Measurements from ENCODE around the gene MAN2B2. TPM values are rescaled to one million over a fixed set of nuclear protein-coding genes. Genes with fewer than 3 reads are reported as not detected.

MAN2B2 gene
- total RNA-seq, 1 experiment from 2014 or later: 8.5 TPM

DNA sequence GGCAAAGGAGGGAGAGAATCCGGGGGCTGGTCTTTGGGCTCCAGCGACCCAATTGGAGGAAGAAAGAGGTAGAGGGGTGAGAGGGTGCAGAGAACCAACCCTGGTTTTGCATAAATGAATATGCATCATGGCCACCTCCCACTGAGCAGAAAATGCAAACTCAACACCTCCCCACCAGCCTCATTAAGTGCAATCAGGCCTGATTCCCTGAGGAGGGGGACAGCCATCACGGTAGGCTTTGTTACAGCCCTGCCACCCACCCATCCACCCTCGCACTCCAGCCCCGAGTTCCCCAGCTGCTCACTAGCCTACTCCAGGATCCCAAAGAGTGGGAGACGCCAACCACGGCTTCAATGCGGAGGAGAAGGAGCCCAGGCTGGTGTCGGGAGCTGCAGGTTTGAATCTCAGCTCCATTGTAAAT lies 48.3 kb upstream of the MAN2B2 start:
- Histone ChIP-seq H4K20me1 (ENCODE audit: low read length) (no peaks in the 10 kb centered on the region), H3F3A (ENCODE audit: low read length, unreplicated experiment) (no peaks in the 10 kb centered on the region), H3K36me3 (ENCODE audit: low read depth, low read length) (no peaks in the 10 kb centered on the region), H3K27me3 (ENCODE audit: low read length) (no peaks in the 10 kb centered on the region; the same call in 1 of the 2 replicates), H3K27ac (ENCODE audit: low read length) (no peak overlapping the region), H3K9me3 (ENCODE audit: low read length) (no peaks in the 10 kb centered on the region), H2AFZ (ENCODE audit: low read length) (no peak overlapping the region), H3K4me1 (ENCODE audit: insufficient read depth, low read length) (no peaks in the 10 kb centered on the region), H3K9ac (ENCODE audit: low read length) (no peak overlapping the region), H3K79me2 (ENCODE audit: low read length) (no peaks in the 10 kb centered on the region), H3K4me2 (ENCODE audit: low read length) (no peak overlapping the region), H3K4me3 (ENCODE audit: low read length) (no peak overlapping the region), H3K9me2 (replicated peaks; ENCODE audit: low read length) (no peaks in the 10 kb centered on the region)
- DNase-seq (no peak), ATAC-seq (no peak)
- intact Hi-C loops (cut with micrococcal nuclease): no loop called here
- CTCF ChIA-PET: no interaction called here
- POLR2A ChIA-PET (ENCODE audit: unreplicated experiment): no interaction called here
- no TSS peak for BruUV-seq (replicated peaks)
- TF ChIP-seq EZH2 (IDR thresholded peaks at IDR 0.05; ENCODE audit: low read length, unreplicated experiment): no peak
- TF ChIP-seq, protein P1, sequence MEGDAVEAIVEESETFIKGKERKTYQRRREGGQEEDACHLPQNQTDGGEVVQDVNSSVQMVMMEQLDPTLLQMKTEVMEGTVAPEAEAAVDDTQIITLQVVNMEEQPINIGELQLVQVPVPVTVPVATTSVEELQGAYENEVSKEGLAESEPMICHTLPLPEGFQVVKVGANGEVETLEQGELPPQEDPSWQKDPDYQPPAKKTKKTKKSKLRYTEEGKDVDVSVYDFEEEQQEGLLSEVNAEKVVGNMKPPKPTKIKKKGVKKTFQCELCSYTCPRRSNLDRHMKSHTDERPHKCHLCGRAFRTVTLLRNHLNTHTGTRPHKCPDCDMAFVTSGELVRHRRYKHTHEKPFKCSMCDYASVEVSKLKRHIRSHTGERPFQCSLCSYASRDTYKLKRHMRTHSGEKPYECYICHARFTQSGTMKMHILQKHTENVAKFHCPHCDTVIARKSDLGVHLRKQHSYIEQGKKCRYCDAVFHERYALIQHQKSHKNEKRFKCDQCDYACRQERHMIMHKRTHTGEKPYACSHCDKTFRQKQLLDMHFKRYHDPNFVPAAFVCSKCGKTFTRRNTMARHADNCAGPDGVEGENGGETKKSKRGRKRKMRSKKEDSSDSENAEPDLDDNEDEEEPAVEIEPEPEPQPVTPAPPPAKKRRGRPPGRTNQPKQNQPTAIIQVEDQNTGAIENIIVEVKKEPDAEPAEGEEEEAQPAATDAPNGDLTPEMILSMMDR (conservative IDR thresholded peaks at IDR 0.05; ENCODE audit: low read depth, low read length): no peak
- no peak for TF ChIP-seq EZH2phosphoT487 (IDR thresholded peaks at IDR 0.05; ENCODE audit: borderline replicate concordance, low read length)

DNA sequence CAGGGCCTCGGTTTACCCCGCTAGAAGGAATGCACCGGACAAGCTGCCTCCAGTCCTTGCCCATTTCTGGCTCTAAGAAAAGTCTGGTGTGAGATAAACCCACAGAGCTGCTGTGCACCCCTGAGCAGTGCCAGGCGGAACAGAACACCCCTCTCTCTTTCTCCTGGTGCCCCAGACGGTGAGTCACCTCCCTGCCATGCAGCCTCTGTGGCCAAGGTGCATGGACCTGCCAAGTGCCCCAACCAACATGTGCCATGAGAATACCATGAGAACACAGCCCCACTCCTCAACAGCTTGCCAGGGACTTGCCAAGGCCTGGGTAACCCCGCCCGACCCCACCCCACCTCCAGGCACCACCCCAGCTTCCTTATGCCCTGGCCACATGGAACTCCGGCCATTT lies 47.7 kb upstream of the MAN2B2 start:
- no TSS peak for BruUV-seq (replicated peaks)
- no peak for TF ChIP-seq EZH2phosphoT487 (IDR thresholded peaks at IDR 0.05; ENCODE audit: borderline replicate concordance, low read length)
- no peak for TF ChIP-seq EZH2 (IDR thresholded peaks at IDR 0.05; ENCODE audit: low read length, unreplicated experiment)
- TF ChIP-seq, protein P1 (conservative IDR thresholded peaks at IDR 0.05; ENCODE audit: low read depth, low read length): no peak
- no peak for DNase-seq

GRCh38 chr4:6527683-6528595 lies 47.0 kb upstream of the MAN2B2 start:
- DNase-seq (no peak), ATAC-seq (no peak)
- Histone ChIP-seq H3K4me3 (ENCODE audit: low read length) (no peak overlapping the region), H3K27me3 (ENCODE audit: low read length) (peaks cover 4% of the 10 kb centered on the region; the same call in 1 of the 2 replicates), H3K9ac (ENCODE audit: low read length) (no peak overlapping the region), H3K27ac (ENCODE audit: low read length) (no peak overlapping the region), H3K4me2 (ENCODE audit: low read length) (no peak overlapping the region), H3K79me2 (ENCODE audit: low read length) (no peaks in the 10 kb centered on the region), H3K9me3 (ENCODE audit: low read length) (no peaks in the 10 kb centered on the region), H3K36me3 (ENCODE audit: low read depth, low read length) (no peaks in the 10 kb centered on the region), H3F3A (ENCODE audit: low read length, unreplicated experiment) (no peaks in the 10 kb centered on the region), H2AFZ (ENCODE audit: low read length) (no peak overlapping the region), H3K4me1 (ENCODE audit: insufficient read depth, low read length) (no peaks in the 10 kb centered on the region), H4K20me1 (ENCODE audit: low read length) (no peaks in the 10 kb centered on the region), H3K9me2 (replicated peaks; ENCODE audit: low read length) (no peaks in the 10 kb centered on the region)
- no TSS peak for BruUV-seq (replicated peaks)
- ChIA-PET POLR2A (ENCODE audit: unreplicated experiment) (no interaction called here), CTCF (no interaction called here)
- intact Hi-C loops (cut with micrococcal nuclease): no loop called here
- no peak for TF ChIP-seq EZH2 (IDR thresholded peaks at IDR 0.05; ENCODE audit: low read length, unreplicated experiment)
- TF ChIP-seq, protein P1 (conservative IDR thresholded peaks at IDR 0.05; ENCODE audit: low read depth, low read length): no peak
- no peak for TF ChIP-seq EZH2phosphoT487 (IDR thresholded peaks at IDR 0.05; ENCODE audit: borderline replicate concordance, low read length)

More for the DNA sequence above, 47.7 kb upstream of the MAN2B2 start:
- H3K36me3 ChIP-seq (ENCODE audit: low read depth, low read length): no peaks in the 10 kb centered on the region
- H3K9me2 ChIP-seq (replicated peaks; ENCODE audit: low read length): no peaks in the 10 kb centered on the region
- ATAC-seq: no peak
- no peak overlapping the region for H3K27ac ChIP-seq (ENCODE audit: low read length)
- H3K4me3 ChIP-seq (ENCODE audit: low read length): no peak overlapping the region
- no peak overlapping the region for H2AFZ ChIP-seq (ENCODE audit: low read length)
- no peak overlapping the region for H3K4me2 ChIP-seq (ENCODE audit: low read length)
- ChIA-PET CTCF (no interaction called here), POLR2A (ENCODE audit: unreplicated experiment) (no interaction called here)
- no peaks in the 10 kb centered on the region for H4K20me1 ChIP-seq (ENCODE audit: low read length)
- no peaks in the 10 kb centered on the region for H3F3A ChIP-seq (ENCODE audit: low read length, unreplicated experiment)
- no peaks in the 10 kb centered on the region for H3K4me1 ChIP-seq (ENCODE audit: insufficient read depth, low read length)
- no peaks in the 10 kb centered on the region for H3K9me3 ChIP-seq (ENCODE audit: low read length)
- H3K79me2 ChIP-seq (ENCODE audit: low read length): no peaks in the 10 kb centered on the region
- intact Hi-C loops (cut with micrococcal nuclease): no loop called here
- no peak overlapping the region for H3K9ac ChIP-seq (ENCODE audit: low read length)
- H3K27me3 ChIP-seq (ENCODE audit: low read length): peaks cover 4% of the 10 kb centered on the region; the same call in 1 of the 2 replicates
